IMR-90 (cell line): Measurements from ENCODE around the gene STUB1. TPM values are rescaled to one million over a fixed set of nuclear protein-coding genes. Genes with fewer than 3 reads are reported as not detected.

Source experiments
- ATAC-seq: fragments of 200-7000 bp; cut with Tn5 transposase; 2 replicates; pipeline ENCODE4 v1.9.1; 2020; ENCODE audit warnings: low read depth, mild to moderate bottlenecking, moderate library complexity
- BruUV-seq: library from RNA; stranded (reverse); fragments of 400-500 nt; replicated peaks from 2 replicates; lab custom pipeline; 2021; lab: Mats Ljungman, UMichigan
- CTCF ChIA-PET: fragments of 300-600 bp; formaldehyde crosslinking; extraction: SDS; loops from one replicate; lab custom pipeline; 2021; ENCODE audit warnings: antibody characterized with exemption; lab: Yijun Ruan, JAX
- POLR2A ChIA-PET: fragments of 300-600 bp; sonication (Branson Sonifier 250); formaldehyde crosslinking; loops from one replicate; lab custom pipeline; 2022; ENCODE audit warnings: antibody characterized with exemption; ENCODE audit not compliant: unreplicated experiment; lab: Charles Lee
- DNase-seq: peaks from one replicate; pipeline ENCODE4 v3.0.0; 2013
- H2AFZ ChIP-seq: replicated peaks from 2 replicates; pipeline ENCODE3; 2013; ENCODE audit warnings: low read length, mild to moderate bottlenecking; ENCODE audit not compliant: poor library complexity
- H2AK5ac ChIP-seq: 2 replicates; pipeline ENCODE4 v1.6.1; 2013; ENCODE audit warnings: low read depth, low read length, inconsistent platforms
- H2AK9ac ChIP-seq: replicated peaks from 2 replicates; pipeline ENCODE3; 2013; ENCODE audit warnings: mild to moderate bottlenecking, low read depth, low read length, moderate library complexity; ENCODE audit not compliant: poor library complexity
- H2BK120ac ChIP-seq: 2 replicates; pipeline ENCODE4 v1.6.1; 2013; ENCODE audit warnings: low read depth, low read length, inconsistent platforms
- H2BK15ac ChIP-seq: 3 replicates; pipeline ENCODE4 v1.6.1; 2013; ENCODE audit warnings: low read depth, low read length, inconsistent platforms
- H2BK20ac ChIP-seq: 2 replicates; pipeline ENCODE4 v1.6.1; 2013; ENCODE audit warnings: low read depth, mild to moderate bottlenecking, inconsistent platforms, low read length, moderate library complexity
- H2BK5ac ChIP-seq: 2 replicates; pipeline ENCODE4 v1.6.1; 2013; ENCODE audit warnings: mild to moderate bottlenecking, low read depth, low read length, inconsistent platforms; ENCODE audit not compliant: poor library complexity, severe bottlenecking
- H3K14ac ChIP-seq: replicated peaks from 2 replicates; pipeline ENCODE4 v1.6.1; 2013; ENCODE audit warnings: low read depth, low read length, inconsistent platforms
- H3K18ac ChIP-seq: 2 replicates; pipeline ENCODE4 v1.6.1; 2013; ENCODE audit warnings: low read depth, low read length, control low read depth
- H3K23ac ChIP-seq: 2 replicates; pipeline ENCODE4 v1.6.1; 2013; ENCODE audit warnings: low read depth, low read length, inconsistent platforms
- H3K27ac ChIP-seq: 2 replicates; pipeline ENCODE4 v1.5.1; 2013; ENCODE audit warnings: mild to moderate bottlenecking, control low read depth, low read length; ENCODE audit not compliant: insufficient read depth
- H3K27me3 ChIP-seq: 2 replicates; pipeline ENCODE4 v1.6.1; 2013; ENCODE audit warnings: low read length; ENCODE audit not compliant: control insufficient read depth, insufficient read depth
- H3K36me3 ChIP-seq: 2 replicates; pipeline ENCODE4 v1.6.1; 2013; ENCODE audit warnings: low read length, mixed read lengths; ENCODE audit not compliant: control insufficient read depth, insufficient read depth
- H3K4ac ChIP-seq: 2 replicates; pipeline ENCODE4 v1.6.1; 2013; ENCODE audit warnings: low read depth, low read length, inconsistent platforms
- H3K4me1 ChIP-seq: 2 replicates; pipeline ENCODE4 v1.6.1; 2013; ENCODE audit warnings: low read length, mixed read lengths; ENCODE audit not compliant: control insufficient read depth, insufficient read depth
- H3K4me2 ChIP-seq: 2 replicates; pipeline ENCODE4 v1.6.1; 2013; ENCODE audit warnings: low read depth, mild to moderate bottlenecking, control low read depth, low read length, moderate library complexity
- H3K4me3 ChIP-seq: 2 replicates; pipeline ENCODE4 v1.5.1; 2013; ENCODE audit warnings: low read depth, mild to moderate bottlenecking, control low read depth, low read length, moderate library complexity; ENCODE audit not compliant: insufficient read depth
- H3K56ac ChIP-seq: 2 replicates; pipeline ENCODE4 v1.6.1; 2013; ENCODE audit warnings: low read length, inconsistent platforms; ENCODE audit not compliant: insufficient read depth; ENCODE audit errors: extremely low read depth
- H3K79me1 ChIP-seq, 2 experiments: 2 replicates each; pipeline ENCODE4 v1.6.1; 2013; ENCODE audit warnings: low read length in 2 of 2, inconsistent platforms in 1 of 2, low read depth in 1 of 2
- H3K9ac ChIP-seq: 2 replicates; pipeline ENCODE4 v1.6.1; 2013; ENCODE audit warnings: low read depth, low read length, control low read depth
- H3K9me1 ChIP-seq: 2 replicates; pipeline ENCODE4 v1.6.1; 2013; ENCODE audit warnings: low read length, inconsistent platforms; ENCODE audit not compliant: insufficient read depth
- H3K9me3 ChIP-seq: 2 replicates; pipeline ENCODE4 v1.6.1; 2013; ENCODE audit warnings: low read length; ENCODE audit not compliant: control insufficient read depth, insufficient read depth
- H4K20me1 ChIP-seq: 2 replicates; pipeline ENCODE4 v1.6.1; 2013; ENCODE audit warnings: low read length, inconsistent platforms; ENCODE audit not compliant: insufficient read depth
- H4K5ac ChIP-seq: 2 replicates; pipeline ENCODE4 v1.6.1; 2013; ENCODE audit warnings: mild to moderate bottlenecking, low read depth, low read length, control low read depth
- H4K8ac ChIP-seq, 2 experiments: 2 replicates each; pipeline ENCODE4 v1.6.1; 2013; ENCODE audit warnings: low read depth in 2 of 2, low read length in 2 of 2, control low read depth in 1 of 2, inconsistent platforms in 1 of 2
- H4K91ac ChIP-seq: 2 replicates; pipeline ENCODE4 v1.6.1; 2013; ENCODE audit warnings: low read depth, low read length, inconsistent platforms; ENCODE audit not compliant: insufficient read depth
- BHLHE40 ChIP-seq: fragments of 150-350 bp; IDR thresholded peaks from 2 replicates; pipeline ENCODE4 v1.6.1; 2016; ENCODE audit warnings: mild to moderate bottlenecking, low read depth, low read length
- CEBPB ChIP-seq: IDR thresholded peaks from 2 replicates; pipeline ENCODE4 v1.6.1; 2012; ENCODE audit warnings: low read depth, low read length, improper control_type of control experiment
- CHD1 ChIP-seq: IDR thresholded peaks from 2 replicates; pipeline ENCODE4 v1.6.1; 2012; ENCODE audit warnings: low read depth, low read length, improper control_type of control experiment
- FOS ChIP-seq: fragments of 150-350 bp; IDR thresholded peaks from 2 replicates; pipeline ENCODE4 v1.6.1; 2016; ENCODE audit warnings: low read depth, low read length
- MAFK ChIP-seq: IDR thresholded peaks from 2 replicates; pipeline ENCODE4 v1.6.1; 2012; ENCODE audit warnings: low read depth, low read length, improper control_type of control experiment
- MAZ ChIP-seq: IDR thresholded peaks from 2 replicates; pipeline ENCODE4 v1.6.1; 2012; ENCODE audit warnings: low read depth, mild to moderate bottlenecking, low read length, improper control_type of control experiment, moderate library complexity, borderline replicate concordance
- MXI1 ChIP-seq: IDR thresholded peaks from 2 replicates; pipeline ENCODE4 v1.6.1; 2012; ENCODE audit warnings: low read depth, mild to moderate bottlenecking, low read length, moderate library complexity, borderline replicate concordance
- NFE2L2 ChIP-seq: fragments of 150-350 bp; IDR thresholded peaks from 2 replicates; pipeline ENCODE4 v1.6.1; 2016; ENCODE audit warnings: low read depth, mild to moderate bottlenecking, low read length
- POLR2A ChIP-seq: IDR thresholded peaks from 2 replicates; pipeline ENCODE4 v1.6.1; 2012; ENCODE audit warnings: mild to moderate bottlenecking, low read depth, low read length
- RAD21 ChIP-seq: IDR thresholded peaks from 2 replicates; pipeline ENCODE4 v1.6.1; 2012; ENCODE audit warnings: low read length, improper control_type of control experiment
- RCOR1 ChIP-seq: IDR thresholded peaks from 2 replicates; pipeline ENCODE4 v1.6.1; 2012; ENCODE audit warnings: mild to moderate bottlenecking, low read length, improper control_type of control experiment; ENCODE audit not compliant: insufficient replicate concordance
- RFX5 ChIP-seq: IDR thresholded peaks from 2 replicates; pipeline ENCODE4 v1.8.0; 2012; ENCODE audit warnings: low read depth, mild to moderate bottlenecking, low read length, moderate library complexity
- SMC3 ChIP-seq: fragments of 150-350 bp; IDR thresholded peaks from 2 replicates; pipeline ENCODE4 v1.6.1; 2016; ENCODE audit warnings: low read depth, mild to moderate bottlenecking, antibody characterized with exemption, low read length, moderate library complexity
- WGBS, 2 experiments: methylation state at CpG; one replicate each; pipeline versions ENCODE4 v1.1.5 to v1.1.7; 2013; ENCODE audit warnings: missing lambda C conversion rate in 2 of 2; ENCODE audit not compliant: insufficient read length in 1 of 2; ENCODE audit errors: extremely low coverage in 2 of 2; 5-methylcytosine and 5-hydroxymethylcytosine counted together
- dilution Hi-C: fragments of 300-500 bp; cut with HindIII; formaldehyde crosslinking; loops from one replicate; pipeline ENCODE4 v1.14.3; 2018; ENCODE audit warnings: low sequenced_read_pairs; ENCODE audit not compliant: unreplicated experiment
- in situ Hi-C: fragments of 300-500 bp; cut with MboI; formaldehyde crosslinking; loops from 3 replicates; pipeline ENCODE4 v1.14.3; 2019; ENCODE audit warnings: low sequenced_read_pairs, inconsistent platforms, mixed read lengths
- intact Hi-C: fragments of 100-400 bp; cut with micrococcal nuclease; formaldehyde crosslinking; loops from 2 replicates; pipeline ENCODE4 v1.10.0; 2022
- polyA plus RNA-seq, 3 experiments: library from polyadenylated mRNA; depleted of rRNA; stranded (reverse); fragments of >200 nt; gene quantifications; 2 replicates each; pipeline ENCODE4 v1.2.3, GENCODE V29; 2012; ENCODE audit warnings: low replicate concordance in 1 of 3
- total RNA-seq: library from RNA; depleted of rRNA; stranded (reverse); fragments of >200 nt; gene quantifications from 2 replicates; pipeline ENCODE4 v1.2.3, GENCODE V29; 2012
- TF ChIP-seq, protein P1 (sequence below): conservative IDR thresholded peaks from 2 replicates; pipeline ENCODE4 v1.5.1; 2012; ENCODE audit warnings: mild to moderate bottlenecking, low read depth, low read length, improper control_type of control experiment
- TF ChIP-seq, protein P2 (sequence below): fragments of 150-350 bp; IDR thresholded peaks from 2 replicates; pipeline ENCODE4 v1.6.1; 2016; ENCODE audit warnings: low read depth, mild to moderate bottlenecking, low read length, moderate library complexity, borderline replicate concordance
- TF ChIP-seq, protein P3 (sequence below): fragments of 150-350 bp; IDR thresholded peaks from 2 replicates; pipeline ENCODE4 v1.6.1; 2017; ENCODE audit warnings: mild to moderate bottlenecking, antibody characterized with exemption, low read length, low read depth

STUB1 gene
- total and polyA plus RNA-seq, 2 of the 4 experiments (the other 2 are of a cell fraction), result 183 to 186 TPM

DNA sequence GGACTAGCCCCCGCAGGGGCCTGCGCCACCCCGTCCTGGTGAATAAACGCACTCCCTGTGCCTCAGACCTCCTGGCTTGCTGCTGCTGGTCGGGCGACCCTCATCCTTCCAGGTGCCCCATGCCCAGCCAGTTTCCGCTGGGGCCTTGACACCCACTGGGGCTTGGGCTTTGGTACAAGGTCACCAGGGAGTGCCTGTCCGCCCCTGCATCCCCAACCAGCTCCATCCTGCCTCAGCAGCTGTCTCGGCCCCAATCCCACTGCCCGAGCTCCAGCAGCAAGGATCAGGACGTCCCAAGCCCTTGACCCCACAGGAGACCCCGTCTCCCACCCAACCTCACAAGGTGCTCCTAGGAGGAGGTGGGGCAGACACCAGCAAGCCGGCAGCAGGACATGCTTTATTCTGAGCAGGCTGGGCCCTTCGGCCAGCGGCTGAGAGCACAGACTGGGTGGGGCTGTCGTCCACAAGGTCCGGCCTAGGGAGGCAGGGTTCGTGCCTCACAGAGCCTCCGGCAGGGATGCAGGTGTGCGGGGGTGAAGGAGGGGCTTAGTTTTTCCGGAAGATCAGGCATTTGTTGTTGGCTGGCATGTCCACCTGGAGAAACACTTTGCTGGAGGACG, 46.0 kb upstream of the STUB1 start:
- peaks cover 0 to 17% of the 10 kb centered on the region in 2 experiments; a peak in 2 of 4 replicates for H3K79me1 ChIP-seq

More for the DNA sequence above, 46.0 kb upstream of the STUB1 start:
- intact Hi-C loops, result no loop called here
- peaks cover 25% of the 10 kb centered on the region for H3K4me1 ChIP-seq
- H3K4me2 ChIP-seq, result no peak overlapping the region
- ATAC-seq, result no peak
- BruUV-seq, result no TSS peak
- no peak overlapping the region for H2AK5ac ChIP-seq
- peak overlapping the region; percentile 5 for H2AFZ ChIP-seq
- no peak overlapping the region for H3K56ac ChIP-seq
- H3K4me3 ChIP-seq, result no peak overlapping the region
- no peak overlapping the region for H4K8ac ChIP-seq
- H3K4ac ChIP-seq, result no peak overlapping the region
- H4K91ac ChIP-seq, result no peak overlapping the region
- H4K20me1 ChIP-seq, result peaks cover 4% of the 10 kb centered on the region
- no peak overlapping the region for H3K23ac ChIP-seq
- dilution Hi-C loops, result no loop called here
- H3K14ac ChIP-seq, result no peak overlapping the region
- no peak overlapping the region for H2BK120ac ChIP-seq
- H2BK20ac ChIP-seq, result no peak overlapping the region
- no peak for DNase-seq
- no peak overlapping the region for H2BK15ac ChIP-seq
- peak overlapping the region; percentile 50 for H2AK9ac ChIP-seq
- H3K9me3 ChIP-seq, result no peaks in the 10 kb centered on the region
- H3K27ac ChIP-seq, result no peak overlapping the region
- ChIA-PET CTCF (no interaction called here), POLR2A (no interaction called here)
- H3K9me1 ChIP-seq, result peaks cover 8% of the 10 kb centered on the region; the same call in 1 of the 2 replicates
- H3K27me3 ChIP-seq, result no peaks in the 10 kb centered on the region
- TF ChIP-seq, protein P1, sequence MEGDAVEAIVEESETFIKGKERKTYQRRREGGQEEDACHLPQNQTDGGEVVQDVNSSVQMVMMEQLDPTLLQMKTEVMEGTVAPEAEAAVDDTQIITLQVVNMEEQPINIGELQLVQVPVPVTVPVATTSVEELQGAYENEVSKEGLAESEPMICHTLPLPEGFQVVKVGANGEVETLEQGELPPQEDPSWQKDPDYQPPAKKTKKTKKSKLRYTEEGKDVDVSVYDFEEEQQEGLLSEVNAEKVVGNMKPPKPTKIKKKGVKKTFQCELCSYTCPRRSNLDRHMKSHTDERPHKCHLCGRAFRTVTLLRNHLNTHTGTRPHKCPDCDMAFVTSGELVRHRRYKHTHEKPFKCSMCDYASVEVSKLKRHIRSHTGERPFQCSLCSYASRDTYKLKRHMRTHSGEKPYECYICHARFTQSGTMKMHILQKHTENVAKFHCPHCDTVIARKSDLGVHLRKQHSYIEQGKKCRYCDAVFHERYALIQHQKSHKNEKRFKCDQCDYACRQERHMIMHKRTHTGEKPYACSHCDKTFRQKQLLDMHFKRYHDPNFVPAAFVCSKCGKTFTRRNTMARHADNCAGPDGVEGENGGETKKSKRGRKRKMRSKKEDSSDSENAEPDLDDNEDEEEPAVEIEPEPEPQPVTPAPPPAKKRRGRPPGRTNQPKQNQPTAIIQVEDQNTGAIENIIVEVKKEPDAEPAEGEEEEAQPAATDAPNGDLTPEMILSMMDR, result no peak
- TF ChIP-seq, protein P2, sequence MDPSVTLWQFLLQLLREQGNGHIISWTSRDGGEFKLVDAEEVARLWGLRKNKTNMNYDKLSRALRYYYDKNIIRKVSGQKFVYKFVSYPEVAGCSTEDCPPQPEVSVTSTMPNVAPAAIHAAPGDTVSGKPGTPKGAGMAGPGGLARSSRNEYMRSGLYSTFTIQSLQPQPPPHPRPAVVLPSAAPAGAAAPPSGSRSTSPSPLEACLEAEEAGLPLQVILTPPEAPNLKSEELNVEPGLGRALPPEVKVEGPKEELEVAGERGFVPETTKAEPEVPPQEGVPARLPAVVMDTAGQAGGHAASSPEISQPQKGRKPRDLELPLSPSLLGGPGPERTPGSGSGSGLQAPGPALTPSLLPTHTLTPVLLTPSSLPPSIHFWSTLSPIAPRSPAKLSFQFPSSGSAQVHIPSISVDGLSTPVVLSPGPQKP, result no peak
- TF ChIP-seq, protein P3, sequence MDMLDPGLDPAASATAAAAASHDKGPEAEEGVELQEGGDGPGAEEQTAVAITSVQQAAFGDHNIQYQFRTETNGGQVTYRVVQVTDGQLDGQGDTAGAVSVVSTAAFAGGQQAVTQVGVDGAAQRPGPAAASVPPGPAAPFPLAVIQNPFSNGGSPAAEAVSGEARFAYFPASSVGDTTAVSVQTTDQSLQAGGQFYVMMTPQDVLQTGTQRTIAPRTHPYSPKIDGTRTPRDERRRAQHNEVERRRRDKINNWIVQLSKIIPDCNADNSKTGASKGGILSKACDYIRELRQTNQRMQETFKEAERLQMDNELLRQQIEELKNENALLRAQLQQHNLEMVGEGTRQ, result no peak
- TF ChIP-seq RAD21, result no peak
- TF ChIP-seq POLR2A, result no peak
- no peak for TF ChIP-seq BHLHE40
- no peak for TF ChIP-seq RCOR1
- TF ChIP-seq CHD1, result no peak
- TF ChIP-seq SMC3, result no peak
- no peak for TF ChIP-seq CEBPB
- no peak for TF ChIP-seq MAZ
- no peak for TF ChIP-seq NFE2L2
- no peak for TF ChIP-seq MXI1
- no peak for TF ChIP-seq RFX5
- no peak for TF ChIP-seq FOS
- TF ChIP-seq MAFK, result no peak
- H3K36me3 ChIP-seq, result peaks cover 12% of the 10 kb centered on the region; the same call in 1 of the 2 replicates
- no peak overlapping the region for H3K9ac ChIP-seq
- no peak overlapping the region for H3K18ac ChIP-seq
- WGBS, 2 experiments, result 97% methylated on average over 6 of the region's 22 CpGs; no CpG with 5 or more reads in 1 of the 2 experiments
- no peak overlapping the region for H2BK5ac ChIP-seq
- H4K5ac ChIP-seq, result no peak overlapping the region
- in situ Hi-C loops, result no loop called here
